K562 (cell line): ENCODE results near the gene TERC. TPM values are rescaled to one million over a fixed set of nuclear protein-coding genes. Genes with fewer than 3 reads are reported as not detected.

ENCODE experiments used
- BRD4 ChIP-seq: fragments of 200-600 bp; sonication (generic); IDR thresholded peaks from 2 replicates; pipeline ENCODE4 v1.6.1; 2017; ENCODE audit warnings: inconsistent platforms
- CTBP1 ChIP-seq: fragments of 450-650 bp; IDR thresholded peaks from 2 replicates; pipeline ENCODE4 v1.6.1; 2016; ENCODE audit warnings: borderline replicate concordance
- CXXC5 ChIP-seq: fragments of 250-450 bp; sonication (Bioruptor Pico); IDR thresholded peaks from 2 replicates; pipeline ENCODE4 v1.8.0; 2022; ENCODE audit warnings: inconsistent platforms, mild to moderate bottlenecking, moderate library complexity
- HOXB6 ChIP-seq: fragments of 250-450 bp; sonication (Bioruptor Pico); IDR thresholded peaks from 2 replicates; pipeline ENCODE4 v1.5.1; 2022; ENCODE audit warnings: mild to moderate bottlenecking, borderline replicate concordance
- MAZ ChIP-seq, 2 experiments: fragments of 450-650 bp in 1 of 2; sonication (generic) in 1 of 2; formaldehyde crosslinking; IDR thresholded peaks in 1 of 2; conservative IDR thresholded peaks in 1 of 2; 2 replicates each; pipeline versions ENCODE4 v1.4.0 to v1.5.0; 2020; ENCODE audit warnings: mild to moderate bottlenecking in 1 of 2, missing genetic modification reagents in 1 of 2
- MCM2 ChIP-seq: fragments of 450-650 bp; IDR thresholded peaks from 2 replicates; pipeline ENCODE4 v1.6.1; 2017; ENCODE audit warnings: low read depth, mild to moderate bottlenecking
- MEF2D ChIP-seq: conservative IDR thresholded peaks from 2 replicates; pipeline ENCODE4 v1.6.1; 2016; ENCODE audit warnings: low read depth, missing genetic modification characterization, missing compliant biosample characterization
- MTA2 ChIP-seq: fragments of 450-650 bp; IDR thresholded peaks from 2 replicates; pipeline ENCODE4 v1.6.1; 2016; ENCODE audit warnings: low read depth
- PHB2 ChIP-seq: fragments of 450-650 bp; IDR thresholded peaks from 2 replicates; pipeline ENCODE4 v1.6.1; 2017; ENCODE audit warnings: low read depth
- PHF8 ChIP-seq: fragments of 200-600 bp; sonication (generic); IDR thresholded peaks from 2 replicates; pipeline ENCODE4 v1.6.1; 2012; ENCODE audit warnings: mixed run types, mild to moderate bottlenecking, inconsistent platforms, low read length, moderate library complexity, borderline replicate concordance
- RBM14 ChIP-seq: fragments of 200-400 bp; formaldehyde crosslinking; IDR thresholded peaks from 2 replicates; pipeline ENCODE4 v1.6.1; 2018; ENCODE audit warnings: low read depth, mild to moderate bottlenecking, low read length, moderate library complexity, borderline replicate concordance; ENCODE audit not compliant: insufficient read depth
- SMARCA5 ChIP-seq: fragments of 450-650 bp; IDR thresholded peaks from 2 replicates; pipeline ENCODE4 v1.6.1; 2016
- TAF7 ChIP-seq: fragments of 450-650 bp; IDR thresholded peaks from 2 replicates; pipeline ENCODE4 v1.6.1; 2016; ENCODE audit warnings: missing genetic modification characterization, missing compliant biosample characterization
- TBP ChIP-seq: optimal IDR thresholded peaks from 2 replicates; pipeline ENCODE3; 2011; ENCODE audit warnings: low read depth, low read length, improper control_type of control experiment
- ZZZ3 ChIP-seq: fragments of 450-650 bp; IDR thresholded peaks from 2 replicates; pipeline ENCODE4 v1.6.1; 2016; ENCODE audit warnings: antibody characterized with exemption, mild to moderate bottlenecking, moderate library complexity
- polyA plus RNA-seq, 8 experiments: library from polyadenylated mRNA; depleted of rRNA in 4 of 8; stranded (reverse) in 5 of 8; unstranded in 3 of 8; fragments of >200 nt; fragmentation: Nextera tagmentation in 2 of 8; fragmentation: Illumina TruSeq in 1 of 8; extraction: Ambion mirVana in 2 of 8; extraction: Trizol in 1 of 8; gene quantifications; 2 replicates each; pipeline versions ENCODE4 v1.2.1 to v1.2.3, GENCODE V29; 2011 to 2014; ENCODE audit warnings: inconsistent platforms in 1 of 8, missing spikeins in 1 of 8
- total RNA-seq, 7 experiments: library from RNA; depleted of rRNA in 6 of 7; stranded (reverse); fragments of >200 nt in 6 of 7; fragmentation: Illumina TruSeq in 2 of 7; extraction: Trizol in 2 of 7; gene quantifications; 2 replicates each; pipeline versions ENCODE4 v1.2.1 to v1.2.3, GENCODE V29; 2011 to 2021; ENCODE audit warnings: low replicate concordance in 1 of 7
- TF ChIP-seq, protein P1 (sequence below): IDR thresholded peaks from 3 replicates; pipeline ENCODE4 v1.6.1; 2011; ENCODE audit warnings: borderline replicate concordance, mild to moderate bottlenecking, moderate library complexity; ENCODE audit not compliant: insufficient read length; ENCODE audit errors: extremely low read depth
- TF ChIP-seq, protein P2 (sequence below): sonication (generic); formaldehyde crosslinking; IDR thresholded peaks from 2 replicates; pipeline ENCODE4 v1.8.1; 2022; ENCODE audit warnings: missing genetic modification reagents
- TF ChIP-seq, protein P3 (sequence below), 2 experiments: IDR thresholded peaks; 2 replicates each; pipeline ENCODE4 v1.6.1; 2011; ENCODE audit warnings: borderline replicate concordance in 1 of 2, control low read depth in 1 of 2, low read depth in 1 of 2, low read length in 1 of 2, mild to moderate bottlenecking in 1 of 2, mixed read lengths in 1 of 2, moderate library complexity in 1 of 2; ENCODE audit not compliant: insufficient read depth in 1 of 2, insufficient read length in 1 of 2, poor library complexity in 1 of 2, severe bottlenecking in 1 of 2; ENCODE audit errors: extremely low read depth in 1 of 2
- TF ChIP-seq, protein P4 (sequence below): fragments of 450-650 bp; IDR thresholded peaks from 2 replicates; pipeline ENCODE4 v1.6.1; 2016

The TERC gene
- total and polyA plus RNA-seq, 9 of the 15 experiments (the other 6 are each of a cell fraction or from before 2014, with no cell fraction given): 0.77 to 234 (median 27.9) TPM; not detected in 3

DNA sequence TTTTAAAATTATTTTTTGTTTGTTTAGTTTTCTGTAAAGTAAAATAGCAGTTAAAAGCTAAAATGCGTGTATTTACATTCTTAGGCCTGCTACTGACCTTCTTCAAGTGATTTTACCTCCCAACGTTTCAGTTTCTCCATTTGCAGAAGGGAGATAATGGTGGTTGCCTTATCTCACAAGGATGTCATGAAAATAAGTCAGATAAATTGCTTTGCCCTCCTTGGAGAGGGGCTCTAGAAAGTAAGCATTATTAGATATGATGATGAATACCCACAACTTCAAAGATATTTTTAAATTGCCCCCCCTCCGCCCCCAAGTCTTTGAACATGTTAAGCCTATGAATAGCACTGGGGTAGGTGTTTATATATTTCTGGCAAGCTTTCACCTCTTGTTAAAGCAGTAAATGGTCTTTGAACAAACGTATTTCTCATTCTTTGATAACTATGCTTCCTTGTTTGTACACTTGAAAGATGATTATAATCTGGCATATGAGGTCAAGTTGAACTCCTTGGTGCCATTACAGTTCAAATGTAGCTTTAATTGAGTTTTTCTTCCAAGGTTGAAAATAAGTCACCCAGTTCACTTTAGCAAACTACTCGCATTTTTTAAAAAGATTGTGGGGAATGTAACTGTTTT is 6.4 kb downstream of the TERC start (continued):
- TF ChIP-seq, protein P1, sequence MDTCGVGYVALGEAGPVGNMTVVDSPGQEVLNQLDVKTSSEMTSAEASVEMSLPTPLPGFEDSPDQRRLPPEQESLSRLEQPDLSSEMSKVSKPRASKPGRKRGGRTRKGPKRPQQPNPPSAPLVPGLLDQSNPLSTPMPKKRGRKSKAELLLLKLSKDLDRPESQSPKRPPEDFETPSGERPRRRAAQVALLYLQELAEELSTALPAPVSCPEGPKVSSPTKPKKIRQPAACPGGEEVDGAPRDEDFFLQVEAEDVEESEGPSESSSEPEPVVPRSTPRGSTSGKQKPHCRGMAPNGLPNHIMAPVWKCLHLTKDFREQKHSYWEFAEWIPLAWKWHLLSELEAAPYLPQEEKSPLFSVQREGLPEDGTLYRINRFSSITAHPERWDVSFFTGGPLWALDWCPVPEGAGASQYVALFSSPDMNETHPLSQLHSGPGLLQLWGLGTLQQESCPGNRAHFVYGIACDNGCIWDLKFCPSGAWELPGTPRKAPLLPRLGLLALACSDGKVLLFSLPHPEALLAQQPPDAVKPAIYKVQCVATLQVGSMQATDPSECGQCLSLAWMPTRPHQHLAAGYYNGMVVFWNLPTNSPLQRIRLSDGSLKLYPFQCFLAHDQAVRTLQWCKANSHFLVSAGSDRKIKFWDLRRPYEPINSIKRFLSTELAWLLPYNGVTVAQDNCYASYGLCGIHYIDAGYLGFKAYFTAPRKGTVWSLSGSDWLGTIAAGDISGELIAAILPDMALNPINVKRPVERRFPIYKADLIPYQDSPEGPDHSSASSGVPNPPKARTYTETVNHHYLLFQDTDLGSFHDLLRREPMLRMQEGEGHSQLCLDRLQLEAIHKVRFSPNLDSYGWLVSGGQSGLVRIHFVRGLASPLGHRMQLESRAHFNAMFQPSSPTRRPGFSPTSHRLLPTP: no peak
- TF ChIP-seq MEF2D (0 out of 2 replicates have a peak, but pooled peaks have one; percentile 17), PHF8 (no peak), TAF7 (tag) (no peak), CXXC5 (CRISPR knock-in tag) (peak; percentile 36; the same call in 1 of the 2 replicates), RBM14 (no peak), MCM2 (no peak), PHB2 (no peak), TBP (no peak), SMARCA5 (no peak), HOXB6 (CRISPR knock-in tag) (no peak), CTBP1 (no peak), BRD4 (no peak), ZZZ3 (no peak), MAZ (CRISPR knock-in tag; conservative IDR thresholded peaks at IDR 0.05 in 1 of 2, IDR thresholded peaks at IDR 0.05 in 1 of 2) (no peak), MTA2 (peak; percentile 53; the same call in 1 of the 2 replicates)
- TF ChIP-seq, protein P2, sequence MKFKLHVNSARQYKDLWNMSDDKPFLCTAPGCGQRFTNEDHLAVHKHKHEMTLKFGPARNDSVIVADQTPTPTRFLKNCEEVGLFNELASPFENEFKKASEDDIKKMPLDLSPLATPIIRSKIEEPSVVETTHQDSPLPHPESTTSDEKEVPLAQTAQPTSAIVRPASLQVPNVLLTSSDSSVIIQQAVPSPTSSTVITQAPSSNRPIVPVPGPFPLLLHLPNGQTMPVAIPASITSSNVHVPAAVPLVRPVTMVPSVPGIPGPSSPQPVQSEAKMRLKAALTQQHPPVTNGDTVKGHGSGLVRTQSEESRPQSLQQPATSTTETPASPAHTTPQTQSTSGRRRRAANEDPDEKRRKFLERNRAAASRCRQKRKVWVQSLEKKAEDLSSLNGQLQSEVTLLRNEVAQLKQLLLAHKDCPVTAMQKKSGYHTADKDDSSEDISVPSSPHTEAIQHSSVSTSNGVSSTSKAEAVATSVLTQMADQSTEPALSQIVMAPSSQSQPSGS (CRISPR knock-in tag): no peak
- TF ChIP-seq, protein P3, sequence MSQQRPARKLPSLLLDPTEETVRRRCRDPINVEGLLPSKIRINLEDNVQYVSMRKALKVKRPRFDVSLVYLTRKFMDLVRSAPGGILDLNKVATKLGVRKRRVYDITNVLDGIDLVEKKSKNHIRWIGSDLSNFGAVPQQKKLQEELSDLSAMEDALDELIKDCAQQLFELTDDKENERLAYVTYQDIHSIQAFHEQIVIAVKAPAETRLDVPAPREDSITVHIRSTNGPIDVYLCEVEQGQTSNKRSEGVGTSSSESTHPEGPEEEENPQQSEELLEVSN (IDR thresholded peaks at IDR 0.05; ENCODE audit: borderline replicate concordance in 1 of 2, extremely low read depth in 1 of 2, insufficient read depth in 1 of 2, insufficient read length in 1 of 2, low read depth in 1 of 2, low read length in 1 of 2, poor library complexity in 1 of 2, severe bottlenecking in 1 of 2): no peak
- TF ChIP-seq, protein P4, sequence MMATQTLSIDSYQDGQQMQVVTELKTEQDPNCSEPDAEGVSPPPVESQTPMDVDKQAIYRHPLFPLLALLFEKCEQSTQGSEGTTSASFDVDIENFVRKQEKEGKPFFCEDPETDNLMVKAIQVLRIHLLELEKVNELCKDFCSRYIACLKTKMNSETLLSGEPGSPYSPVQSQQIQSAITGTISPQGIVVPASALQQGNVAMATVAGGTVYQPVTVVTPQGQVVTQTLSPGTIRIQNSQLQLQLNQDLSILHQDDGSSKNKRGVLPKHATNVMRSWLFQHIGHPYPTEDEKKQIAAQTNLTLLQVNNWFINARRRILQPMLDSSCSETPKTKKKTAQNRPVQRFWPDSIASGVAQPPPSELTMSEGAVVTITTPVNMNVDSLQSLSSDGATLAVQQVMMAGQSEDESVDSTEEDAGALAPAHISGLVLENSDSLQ: peak; percentile 36; the same call in 1 of the 2 replicates
